ENCODE measurements around the gene FBL.

DNA sequence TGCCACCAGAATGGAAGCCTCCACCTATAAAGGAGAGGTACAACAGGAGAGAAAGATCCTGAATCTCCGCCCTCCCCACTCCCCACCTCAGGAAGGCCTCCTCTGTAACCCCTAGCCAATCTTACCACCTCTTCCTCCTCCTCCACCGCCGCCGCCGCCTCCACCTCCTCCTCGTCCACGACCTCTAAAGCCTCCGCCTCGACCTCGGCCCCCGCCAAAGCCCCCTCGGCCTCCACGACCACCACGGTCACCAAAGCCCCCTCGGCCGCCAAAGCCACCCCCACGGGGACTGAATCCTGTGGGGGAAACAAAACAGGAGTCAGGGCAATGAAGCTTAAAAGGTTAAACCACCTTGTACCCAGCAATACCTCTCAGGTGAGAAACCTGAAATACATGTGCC is 5.7 kb downstream of the FBL start:
- TF ChIP-seq TAF1 (IDR thresholded peaks at IDR 0.05; ENCODE audit: borderline replicate concordance, insufficient read depth, low read length) (no peak), POLR2AphosphoS5 (IDR thresholded peaks at IDR 0.05; ENCODE audit: low read depth, low read length) (no peak), SIN3A (IDR thresholded peaks at IDR 0.05; ENCODE audit: borderline replicate concordance, insufficient read depth, low read length) (no peak), FOXP2 (optimal IDR thresholded peaks at IDR 0.05; ENCODE audit: borderline replicate concordance, extremely low read depth, extremely low read length, insufficient read depth) (no peak)
- TF ChIP-seq, protein P1, sequence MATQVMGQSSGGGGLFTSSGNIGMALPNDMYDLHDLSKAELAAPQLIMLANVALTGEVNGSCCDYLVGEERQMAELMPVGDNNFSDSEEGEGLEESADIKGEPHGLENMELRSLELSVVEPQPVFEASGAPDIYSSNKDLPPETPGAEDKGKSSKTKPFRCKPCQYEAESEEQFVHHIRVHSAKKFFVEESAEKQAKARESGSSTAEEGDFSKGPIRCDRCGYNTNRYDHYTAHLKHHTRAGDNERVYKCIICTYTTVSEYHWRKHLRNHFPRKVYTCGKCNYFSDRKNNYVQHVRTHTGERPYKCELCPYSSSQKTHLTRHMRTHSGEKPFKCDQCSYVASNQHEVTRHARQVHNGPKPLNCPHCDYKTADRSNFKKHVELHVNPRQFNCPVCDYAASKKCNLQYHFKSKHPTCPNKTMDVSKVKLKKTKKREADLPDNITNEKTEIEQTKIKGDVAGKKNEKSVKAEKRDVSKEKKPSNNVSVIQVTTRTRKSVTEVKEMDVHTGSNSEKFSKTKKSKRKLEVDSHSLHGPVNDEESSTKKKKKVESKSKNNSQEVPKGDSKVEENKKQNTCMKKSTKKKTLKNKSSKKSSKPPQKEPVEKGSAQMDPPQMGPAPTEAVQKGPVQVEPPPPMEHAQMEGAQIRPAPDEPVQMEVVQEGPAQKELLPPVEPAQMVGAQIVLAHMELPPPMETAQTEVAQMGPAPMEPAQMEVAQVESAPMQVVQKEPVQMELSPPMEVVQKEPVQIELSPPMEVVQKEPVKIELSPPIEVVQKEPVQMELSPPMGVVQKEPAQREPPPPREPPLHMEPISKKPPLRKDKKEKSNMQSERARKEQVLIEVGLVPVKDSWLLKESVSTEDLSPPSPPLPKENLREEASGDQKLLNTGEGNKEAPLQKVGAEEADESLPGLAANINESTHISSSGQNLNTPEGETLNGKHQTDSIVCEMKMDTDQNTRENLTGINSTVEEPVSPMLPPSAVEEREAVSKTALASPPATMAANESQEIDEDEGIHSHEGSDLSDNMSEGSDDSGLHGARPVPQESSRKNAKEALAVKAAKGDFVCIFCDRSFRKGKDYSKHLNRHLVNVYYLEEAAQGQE (IDR thresholded peaks at IDR 0.05; ENCODE audit: insufficient read depth in 1 of 2, low read depth in 2 of 2, low read length in 2 of 2) = no peak
